HG02852 (cell line): ENCODE measurements around the gene TBXA2R.

Experiments
- ATAC-seq: cut with Tn5 transposase; IDR thresholded peaks from one replicate; pipeline ENCODE4 v1.9.1; 2021; ENCODE audit warnings: mild to moderate bottlenecking, moderate library complexity; ENCODE audit not compliant: unreplicated experiment

The TBXA2R gene

DNA sequence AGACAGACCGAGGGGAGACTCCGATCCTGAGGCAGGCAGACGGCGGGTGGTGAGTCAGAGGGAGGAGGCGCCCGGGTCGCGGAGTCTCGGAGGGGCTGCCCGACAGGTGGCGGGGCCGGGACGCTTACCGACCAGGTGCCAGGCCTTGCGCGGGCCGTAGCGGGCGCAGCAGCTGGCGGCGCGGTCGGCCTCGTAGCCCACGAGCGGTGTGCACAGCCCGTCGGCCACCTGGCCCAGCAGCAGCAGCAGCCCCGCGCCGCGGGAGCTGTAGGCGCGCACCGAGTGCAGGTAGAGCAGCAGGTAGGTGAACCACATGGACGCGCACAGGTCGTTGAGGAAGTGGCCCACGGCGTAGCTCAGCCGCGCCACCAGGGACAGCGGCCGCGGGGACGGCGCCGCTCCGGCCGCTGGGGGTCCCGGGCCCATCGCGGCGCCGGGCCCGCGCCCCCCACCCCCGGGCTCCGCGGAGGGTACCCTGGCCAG, 49.7 kb downstream of the TBXA2R start:
- ATAC-seq = peak; percentile 28

DNA sequence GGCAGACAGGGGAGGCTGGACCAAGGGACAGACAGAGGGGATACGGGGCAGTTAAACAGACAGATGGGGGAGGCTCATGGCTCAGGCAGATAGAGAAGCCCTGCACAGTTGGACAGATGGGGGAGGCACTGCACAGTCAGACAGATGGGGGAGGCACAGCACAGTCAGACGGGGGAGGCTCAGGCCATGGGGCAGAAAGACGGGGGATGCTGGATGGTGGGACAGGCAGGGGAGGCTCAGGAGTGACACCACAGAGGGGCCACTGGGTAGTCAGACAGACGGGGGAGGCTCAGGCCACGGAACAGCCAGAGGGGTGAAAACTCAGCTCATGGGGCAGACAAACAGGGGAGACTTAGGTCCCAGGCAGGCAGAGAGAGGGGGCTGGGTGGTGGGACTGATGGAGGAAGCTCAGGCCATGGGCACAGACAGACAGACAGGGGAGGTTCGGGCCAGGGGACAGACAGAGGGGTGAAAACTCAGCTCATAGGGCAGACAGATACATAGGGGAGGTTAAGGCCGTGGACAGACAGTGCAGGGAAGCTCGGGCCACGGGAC, 50.2 kb downstream of the TBXA2R start:
- ATAC-seq = no peak

DNA sequence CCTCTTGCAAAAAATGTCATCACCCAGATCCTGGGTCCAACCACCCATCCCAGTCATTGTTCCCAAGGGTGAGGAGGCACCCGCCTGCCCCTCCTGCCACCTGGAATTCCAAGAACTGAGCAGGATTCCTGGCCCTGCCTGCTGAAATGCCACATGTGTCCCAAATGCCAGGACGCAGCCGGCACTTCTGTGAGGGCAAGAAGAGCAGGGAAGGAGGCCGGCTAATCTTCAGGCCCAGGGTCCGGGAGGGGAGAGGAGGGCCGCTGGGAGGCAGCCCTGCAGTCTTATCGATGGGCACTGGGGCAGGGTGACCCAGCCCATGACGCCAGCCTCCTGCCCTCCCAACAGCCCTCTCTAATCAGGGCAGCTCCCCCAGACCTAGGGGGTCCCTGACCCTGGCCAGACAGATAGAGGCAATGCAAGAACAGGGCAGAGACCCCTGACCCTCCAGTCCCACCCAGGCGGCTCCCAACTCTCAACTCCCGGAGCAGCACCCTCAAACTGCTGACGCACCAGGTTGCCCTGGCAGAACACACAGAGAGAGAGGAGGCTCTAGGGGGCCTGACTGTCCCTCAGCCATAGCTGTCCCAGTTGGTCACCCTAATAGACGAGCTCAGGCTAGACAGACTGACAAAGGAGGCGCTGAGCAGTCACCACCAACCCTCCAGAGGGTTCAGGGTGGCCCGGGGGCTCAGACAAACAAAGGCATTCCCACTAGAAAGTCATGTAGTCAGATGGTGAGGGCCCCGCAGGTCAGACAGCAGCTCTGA, 50.8 kb downstream of the TBXA2R start:
- ATAC-seq = no peak

DNA sequence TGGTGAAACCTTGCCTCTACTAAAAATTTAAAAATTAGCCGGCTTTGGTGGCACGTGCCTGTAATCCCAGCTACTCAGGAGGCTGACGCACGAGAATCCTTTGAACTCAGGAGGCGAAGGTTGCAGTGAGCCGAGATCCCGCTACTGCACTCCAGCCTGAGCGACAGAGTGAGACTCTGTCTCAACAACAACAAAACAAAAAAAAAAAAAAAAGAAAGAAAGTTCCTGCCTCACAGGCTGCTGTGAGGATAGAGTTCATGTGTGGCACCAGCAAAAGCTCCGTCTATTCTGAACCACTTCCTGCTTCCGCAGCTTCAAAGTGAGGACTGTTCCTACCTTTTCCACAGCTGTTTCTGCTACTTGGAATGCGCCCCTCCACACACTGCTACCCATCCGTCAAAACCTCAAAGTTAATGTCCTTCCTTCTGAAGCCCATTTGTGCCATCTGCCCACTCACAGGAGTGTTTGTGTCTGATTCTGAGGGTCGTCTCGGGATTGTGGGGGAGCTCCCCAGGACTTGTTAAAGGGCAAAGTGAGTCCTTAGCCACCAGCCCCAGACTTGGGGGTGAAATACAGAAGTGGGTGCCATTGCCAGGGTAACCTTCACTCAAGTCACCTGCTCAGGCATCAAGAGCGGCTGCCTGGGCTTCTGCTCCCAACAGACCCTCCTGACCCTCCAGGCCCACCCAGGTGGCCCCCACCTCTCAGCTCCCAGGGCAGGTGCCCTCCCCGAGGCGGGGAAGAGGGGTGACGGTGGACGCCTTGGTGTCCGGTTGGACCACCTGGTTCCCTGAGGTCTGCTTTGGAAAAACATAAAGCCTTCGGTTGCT, 52.2 kb downstream of the TBXA2R start:
- no peak for ATAC-seq

DNA sequence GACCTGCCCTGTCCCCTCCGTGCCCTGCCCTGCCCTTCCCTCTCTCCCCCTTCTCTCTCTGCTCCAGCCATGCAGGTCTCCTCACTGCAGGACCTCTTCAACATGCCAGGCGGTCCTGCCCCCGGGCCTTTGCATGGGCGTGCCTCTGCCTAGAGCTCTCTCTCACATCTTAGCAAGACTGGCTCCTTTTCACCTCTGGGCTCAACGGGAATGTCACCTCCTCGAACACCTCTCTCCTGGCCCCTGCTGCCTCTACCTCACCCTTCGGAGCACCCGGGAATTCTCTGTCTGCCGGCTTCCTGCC, 54.9 kb downstream of the TBXA2R start:
- no peak for ATAC-seq

DNA sequence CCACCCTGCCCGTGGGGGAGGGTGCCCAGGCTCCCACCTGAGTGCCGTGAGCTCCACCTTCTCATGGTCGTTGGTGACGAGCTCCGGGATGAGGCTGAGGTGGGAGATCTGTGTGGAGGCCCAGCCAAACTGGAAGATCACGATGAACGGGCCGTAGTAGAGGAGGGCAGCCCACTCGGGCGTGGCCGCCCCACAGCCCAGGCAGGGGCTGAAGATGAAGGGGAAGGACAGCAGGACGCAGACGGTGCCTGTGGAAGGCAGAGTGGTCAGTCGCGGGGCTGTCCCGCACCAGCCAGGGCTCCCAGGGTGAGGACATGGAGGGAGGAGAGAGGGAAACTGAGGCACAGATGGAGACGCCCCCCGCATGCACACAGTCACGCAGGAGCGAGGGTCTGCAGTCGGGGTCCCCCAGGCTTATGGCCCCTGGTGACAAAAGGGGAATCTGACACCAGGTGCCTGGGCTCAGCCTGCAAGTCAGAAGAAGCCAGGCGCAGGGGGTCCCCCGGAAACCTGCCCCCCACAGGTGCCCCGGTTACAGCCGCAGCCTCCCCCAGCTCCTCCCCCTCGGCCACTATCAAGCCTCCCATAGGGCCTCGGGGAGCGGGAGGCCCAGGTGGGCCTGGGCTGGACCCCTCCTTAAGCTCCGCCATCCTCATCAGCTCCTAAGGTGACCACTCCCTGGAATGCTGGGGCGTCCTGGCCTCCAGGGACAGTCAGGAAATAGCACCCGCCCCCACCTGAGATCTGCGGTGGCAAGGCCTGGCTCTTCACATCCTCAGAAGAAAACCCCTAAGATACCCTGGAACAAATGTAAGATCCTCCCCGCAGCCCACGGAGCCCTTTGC, 55.5 kb downstream of the TBXA2R start:
- ATAC-seq = no peak

DNA sequence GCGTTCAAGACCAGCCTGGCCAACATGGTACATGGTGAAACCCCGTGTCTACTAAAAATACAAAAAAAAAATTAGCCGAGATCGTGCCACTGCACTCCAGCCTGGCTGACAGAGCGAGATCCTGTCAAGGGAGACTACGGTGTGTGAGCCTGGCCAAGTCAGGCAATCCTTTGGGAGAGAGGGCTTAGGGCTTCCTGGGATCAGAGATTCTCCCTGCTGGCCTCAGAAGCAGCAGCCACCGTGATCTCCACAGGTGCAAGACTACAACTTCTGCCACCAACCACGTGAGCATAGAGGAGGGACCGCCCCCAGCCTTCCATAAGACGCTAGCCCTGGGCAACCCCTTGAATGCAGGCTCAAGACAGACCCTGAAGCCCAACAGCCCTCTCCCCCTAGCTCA, 56.9 kb downstream of the TBXA2R start:
- no peak for ATAC-seq

DNA sequence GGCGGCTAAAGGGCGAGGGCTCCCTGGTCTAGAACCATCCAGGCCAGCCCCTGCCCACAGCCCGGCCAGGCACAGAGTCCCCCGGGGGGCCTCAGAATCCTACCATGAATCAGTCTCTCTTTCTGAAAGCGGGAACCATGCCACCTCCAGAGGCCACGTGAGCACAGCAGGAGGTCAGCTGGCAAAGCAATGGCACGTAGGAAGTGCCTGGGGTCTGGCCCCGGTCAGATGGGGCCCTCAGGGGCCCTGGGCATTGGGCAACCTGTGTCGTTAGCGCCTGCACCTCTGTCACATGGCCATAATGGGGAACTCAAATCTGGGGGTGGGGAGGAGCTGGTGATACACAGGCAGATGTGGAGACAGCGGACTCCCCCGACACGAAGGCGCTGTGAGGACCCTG, 58.1 kb downstream of the TBXA2R start:
- no peak for ATAC-seq

DNA sequence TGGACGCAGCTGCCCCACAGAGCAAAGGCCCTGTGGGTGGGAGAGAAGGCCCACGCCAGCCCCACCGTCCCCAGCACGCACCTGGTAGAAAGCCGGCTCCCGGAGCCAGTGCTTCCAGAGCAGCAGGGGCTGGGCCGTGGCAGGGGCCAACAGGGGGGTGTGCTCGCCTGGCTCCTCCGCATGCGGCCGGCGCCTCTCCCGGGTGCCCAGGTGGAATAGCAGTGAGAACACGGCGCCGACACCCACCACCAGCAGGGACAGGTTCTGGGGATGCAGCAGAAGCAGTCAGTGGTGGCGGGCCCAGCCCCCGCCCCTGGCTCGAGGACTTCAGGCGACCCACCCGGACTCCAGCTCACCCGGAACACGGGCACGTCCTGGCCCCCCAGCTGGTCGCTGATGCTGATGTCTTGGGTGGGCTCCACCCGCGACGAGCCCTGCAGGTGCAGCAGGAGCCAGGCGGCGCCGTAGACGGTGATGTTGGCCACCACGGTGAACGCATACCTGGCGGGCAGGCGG, 58.9 kb downstream of the TBXA2R start:
- ATAC-seq = no peak

DNA sequence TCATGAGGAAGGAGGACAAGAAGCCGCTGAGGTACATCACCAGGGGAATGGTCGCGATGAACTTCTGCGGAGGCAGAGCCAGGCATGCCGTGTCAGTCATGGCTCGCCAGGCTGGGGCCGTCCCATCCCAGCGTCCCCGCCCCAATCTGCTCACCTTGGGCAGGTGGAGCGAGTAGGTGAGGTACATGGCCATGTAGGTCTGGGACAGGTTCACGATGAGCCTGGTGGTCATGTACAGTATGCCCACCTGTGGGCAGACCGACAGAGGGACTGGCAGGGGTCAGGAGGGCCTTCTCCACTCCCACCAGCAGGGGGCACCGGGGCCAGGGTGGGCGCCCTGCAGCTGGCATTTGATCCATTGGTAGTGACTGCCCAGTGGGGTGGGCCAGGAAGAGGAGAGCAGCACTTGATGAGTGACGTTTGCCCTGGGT, 59.4 kb downstream of the TBXA2R start:
- ATAC-seq = no peak

DNA sequence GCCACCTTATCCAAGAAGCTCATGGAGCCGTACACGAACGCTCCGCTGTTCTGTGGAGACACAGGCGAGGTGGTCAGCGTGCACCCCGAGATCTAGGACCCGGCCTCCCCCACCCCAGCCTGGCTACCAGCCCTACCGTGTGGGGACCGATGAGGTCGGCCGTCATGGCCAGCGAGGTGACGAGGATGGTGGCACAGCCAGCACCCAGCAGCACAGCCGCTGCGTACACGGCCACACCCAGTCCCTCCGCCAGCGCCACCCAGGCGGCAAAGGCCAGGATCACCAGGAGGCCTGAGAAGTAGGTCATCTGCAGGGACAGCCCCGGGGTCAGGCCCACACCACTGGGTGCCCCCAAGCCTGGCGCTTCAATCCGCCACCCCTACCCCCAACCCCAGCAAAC, 60.6 kb downstream of the TBXA2R start:
- ATAC-seq = no peak

DNA sequence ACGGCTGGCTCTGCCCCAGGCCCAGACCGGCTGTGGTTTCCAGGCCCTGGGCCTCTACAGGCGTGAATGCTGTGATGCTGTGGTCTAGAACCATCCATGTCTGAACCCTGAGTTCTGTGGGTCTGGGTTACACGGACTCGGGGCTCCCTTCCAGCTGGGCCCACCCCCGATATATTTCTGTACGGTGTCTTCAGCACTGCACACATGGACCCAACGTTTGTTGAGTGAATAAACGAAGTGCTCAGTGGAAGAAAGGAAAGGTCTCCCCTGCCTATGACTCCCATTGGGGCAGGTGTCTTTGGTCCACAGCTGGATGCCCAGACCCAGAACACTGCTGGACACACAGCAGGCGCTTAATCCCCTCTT, 61.0 kb downstream of the TBXA2R start:
- ATAC-seq = no peak

DNA sequence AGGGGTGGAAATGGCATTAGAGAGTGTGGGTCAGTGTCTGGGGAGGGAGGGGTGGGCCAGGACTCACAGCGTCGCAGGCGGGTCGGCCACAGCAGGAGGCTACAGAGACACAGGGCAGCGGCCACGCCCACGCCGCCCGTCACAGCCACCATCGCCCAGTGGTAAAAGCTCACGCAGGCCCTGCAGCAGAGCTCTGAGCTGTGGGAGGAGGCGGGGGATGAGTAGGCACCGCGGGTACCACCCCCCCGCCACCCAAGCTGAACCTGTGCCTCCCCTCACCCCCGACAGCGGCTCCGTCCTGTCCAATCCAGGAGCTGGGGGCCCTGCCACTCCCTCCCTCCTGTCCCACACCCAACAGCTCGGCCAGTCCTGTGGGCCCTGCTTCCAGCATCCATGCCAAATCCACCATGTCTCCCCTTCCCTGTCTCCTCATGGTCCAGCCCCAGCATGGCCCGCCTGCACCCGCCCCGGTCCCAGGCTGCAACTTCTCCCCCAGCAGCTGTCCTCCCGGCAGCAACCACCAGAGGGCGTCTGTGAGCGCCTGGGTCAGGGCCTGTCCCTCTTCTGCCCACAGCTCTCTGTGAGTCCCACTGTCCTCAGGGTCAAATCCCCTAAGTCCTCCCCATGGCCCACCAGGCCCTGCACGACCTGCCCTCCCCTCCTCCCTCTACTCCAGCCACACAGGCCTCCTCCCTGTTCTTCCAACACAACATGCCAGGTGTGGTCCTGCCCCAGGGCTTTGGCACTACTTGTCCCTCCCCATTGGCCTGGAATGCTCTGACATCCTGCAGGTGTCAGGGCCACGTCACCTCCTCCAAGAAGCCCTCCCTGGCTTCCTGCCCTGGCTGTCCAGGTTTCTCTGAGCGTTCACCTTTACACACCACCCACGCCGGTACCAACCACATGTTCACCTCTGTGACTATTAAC, 61.7 kb downstream of the TBXA2R start:
- ATAC-seq = no peak
